GM12878 (cell line): ENCODE data around the gene ANAPC2. TPM values are rescaled to one million over a fixed set of nuclear protein-coding genes. Genes with fewer than 3 reads are reported as not detected.
A peak's percentile ranks its signal among the peaks of the same experiment; 100 is the strongest.

ENCODE experiments used
- ATAC-seq: fragments of 200-7000 bp; cut with Tn5 transposase; 3 replicates; pipeline ENCODE4 v1.9.1; 2020; ENCODE audit warnings: mild to moderate bottlenecking, moderate library complexity
- BruUV-seq: library from RNA; stranded (reverse); fragments of 400-500 nt; replicated peaks from 2 replicates; lab custom pipeline; 2021; lab: Mats Ljungman, UMichigan
- CTCF ChIA-PET: fragments of 300-600 bp; sonication (Branson Sonifier 250); formaldehyde crosslinking; extraction: SDS; loops from one replicate; lab custom pipeline; 2021; ENCODE audit warnings: inconsistent platforms; lab: Yijun Ruan, JAX
- POLR2A ChIA-PET: fragments of 350-600 bp; formaldehyde crosslinking; extraction: SDS; loops from one replicate; lab custom pipeline; 2021; ENCODE audit warnings: inconsistent platforms; lab: Charles Lee
- RAD21 ChIA-PET: fragments of 300-600 bp; sonication (Branson Sonifier 250); formaldehyde crosslinking; loops from one replicate; lab custom pipeline; 2023; ENCODE audit warnings: antibody characterized with exemption; ENCODE audit not compliant: unreplicated experiment; lab: Charles Lee
- SMC1A ChIA-PET: fragments of 300-600 bp; sonication (Branson Sonifier 250); formaldehyde crosslinking; loops from one replicate; lab custom pipeline; 2023; ENCODE audit not compliant: unreplicated experiment, uncharacterized antibody; lab: Charles Lee
- DNase-seq: peaks from one replicate; pipeline ENCODE4 v3.0.0-alpha.2; 2011; ENCODE audit warnings: low read depth, low spot score
- FAIRE-seq: peaks from 3 replicates; lab custom pipeline; 2011; peaks lifted over from hg19 to GRCh38; lab: Jason Lieb, UNC
- H2AFZ ChIP-seq: 2 replicates; pipeline ENCODE4 v1.6.0; 2011; ENCODE audit warnings: low read depth, low read length, control low read depth; ENCODE audit not compliant: control insufficient read depth
- H3K27ac ChIP-seq: 2 replicates; pipeline ENCODE4 v1.5.1; 2011; ENCODE audit warnings: control low read depth; ENCODE audit not compliant: control insufficient read depth, insufficient read depth
- H3K27me3 ChIP-seq, 2 experiments: replicated peaks in 1 of 2; 2 replicates each; pipeline versions ENCODE4 v1.6.0 to v1.6.1; 2011; ENCODE audit warnings: low read length in 1 of 2; ENCODE audit not compliant: control insufficient read depth in 2 of 2, insufficient read depth in 2 of 2
- H3K36me3 ChIP-seq, 2 experiments: 2 replicates each; pipeline ENCODE4 v1.5.1; 2011; ENCODE audit warnings: low read length in 1 of 2; ENCODE audit not compliant: control insufficient read depth in 2 of 2, insufficient read depth in 2 of 2
- H3K4me1 ChIP-seq: 2 replicates; pipeline ENCODE4 v1.6.1; 2011; ENCODE audit warnings: mild to moderate bottlenecking, low read length, moderate library complexity, mixed read lengths; ENCODE audit not compliant: control insufficient read depth, insufficient read depth
- H3K4me2 ChIP-seq: 2 replicates; pipeline ENCODE4 v1.6.0; 2011; ENCODE audit warnings: control low read depth; ENCODE audit not compliant: control insufficient read depth, insufficient read depth
- H3K4me3 ChIP-seq: fragments of 200-600 bp; sonication (generic); 2 replicates; pipeline ENCODE4 v1.5.1; 2016
- H3K79me2 ChIP-seq: 2 replicates; pipeline ENCODE4 v1.6.0; 2011; ENCODE audit warnings: low read length; ENCODE audit not compliant: control insufficient read depth, insufficient read depth
- H3K9ac ChIP-seq: 2 replicates; pipeline ENCODE4 v1.8.0; 2011; ENCODE audit warnings: low read length, control low read depth, mixed read lengths; ENCODE audit not compliant: control insufficient read depth, insufficient read depth
- H3K9me3 ChIP-seq: replicated peaks from 3 replicates; pipeline ENCODE4 v1.5.1; 2011; ENCODE audit warnings: mild to moderate bottlenecking, low read length; ENCODE audit not compliant: control insufficient read depth, insufficient read depth
- H4K20me1 ChIP-seq: 2 replicates; pipeline ENCODE4 v1.6.0; 2011; ENCODE audit not compliant: control insufficient read depth, insufficient read depth
- NFYA ChIP-seq: IDR thresholded peaks from 2 replicates; pipeline ENCODE4 v1.6.1; 2011; ENCODE audit warnings: low read depth, mild to moderate bottlenecking, low read length, improper control_type of control experiment, borderline replicate concordance
- POLR2A ChIP-seq: IDR thresholded peaks from 2 replicates; pipeline ENCODE4 v1.6.1; 2011; ENCODE audit warnings: low read depth, mild to moderate bottlenecking, low read length
- RELA ChIP-seq: fragments of 450-650 bp; IDR thresholded peaks from 2 replicates; pipeline ENCODE4 v1.8.0; 2014; ENCODE audit warnings: borderline replicate concordance; ENCODE audit not compliant: partially characterized antibody
- WGBS: methylation state at CpG from one replicate; pipeline ENCODE4 v1.1.6; 2016; ENCODE audit warnings: low lambda C conversion rate; ENCODE audit not compliant: insufficient replicate concordance, insufficient coverage; ENCODE audit errors: missing lambda C conversion rate; 5-methylcytosine and 5-hydroxymethylcytosine counted together
- in situ Hi-C: fragments of 300-500 bp; cut with MboI; formaldehyde crosslinking; loops from 9 replicates; pipeline ENCODE4 v1.14.3; 2018; ENCODE audit warnings: mixed read lengths
- intact Hi-C: fragments of 100-400 bp; cut with micrococcal nuclease; formaldehyde crosslinking; loops from one replicate; pipeline ENCODE4 v1.14.2; 2022; ENCODE audit not compliant: unreplicated experiment
- polyA plus RNA-seq, 11 experiments: library from polyadenylated mRNA; depleted of rRNA in 4 of 11; unstranded in 6 of 11; stranded (reverse) in 5 of 11; fragments of >200 nt; fragmentation: Nextera tagmentation in 4 of 11; fragmentation: Illumina TruSeq in 1 of 11; extraction: Ambion mirVana in 4 of 11; extraction: Trizol in 1 of 11; gene quantifications; 1 replicate in 1 of 11; 2 replicates in 10 of 11; pipeline versions ENCODE4 v1.2.1 to v1.2.3, GENCODE V29; 2011 to 2016; ENCODE audit warnings: inconsistent platforms in 2 of 11, missing spikeins in 2 of 11, low read depth in 1 of 11
- total RNA-seq, 4 experiments: library from RNA; depleted of rRNA in 3 of 4; stranded (reverse); fragments of >200 nt in 3 of 4; fragmentation: Illumina TruSeq in 1 of 4; extraction: Trizol in 1 of 4; gene quantifications; 2 replicates each; pipeline versions ENCODE4 v1.2.1 to v1.2.3, GENCODE V29; 2013 to 2021

Gene ANAPC2
- total and polyA plus RNA-seq, 10 of the 15 experiments (the other 5 are each of a cell fraction or from before 2014, with no cell fraction given) = 0.03 to 65.2 (median 20.5) TPM

GRCh38 chr9:137179761-137180160 is 8.6 kb downstream of the ANAPC2 start:
- ChIA-PET POLR2A (no interaction called here), SMC1A (no interaction called here), CTCF (no interaction called here), RAD21 (no interaction called here)
- in situ Hi-C loops = no loop called here
- H3K9ac ChIP-seq = no peak overlapping the region
- no peak overlapping the region for H2AFZ ChIP-seq
- DNase-seq (no peak), ATAC-seq (no peak), FAIRE-seq (no peak)
- intact Hi-C loops = no loop called here
- 0 out of 2 replicates have a peak, but pooled peaks have one; percentile 10 for TF ChIP-seq POLR2A
- TF ChIP-seq RELA = no peak
- no peaks in the 10 kb centered on the region for H3K79me2 ChIP-seq
- WGBS = 86% methylated on average over 17 of the region's 17 CpGs
- BruUV-seq = no TSS peak
- H3K4me2 ChIP-seq = no peak overlapping the region
- no peak overlapping the region for H3K4me3 ChIP-seq
- H3K4me1 ChIP-seq = no peaks in the 10 kb centered on the region
- peaks cover 7 to 26% of the 10 kb centered on the region in 2 experiments for H3K36me3 ChIP-seq
- H3K27ac ChIP-seq = no peak overlapping the region
- no peaks in the 10 kb centered on the region for H3K27me3 ChIP-seq
- H3K9me3 ChIP-seq = no peaks in the 10 kb centered on the region
- no peaks in the 10 kb centered on the region for H4K20me1 ChIP-seq

- no peak overlapping the region for H3K4me3 ChIP-seq
- ChIA-PET POLR2A (no interaction called here), SMC1A (no interaction called here), RAD21 (no interaction called here), CTCF (interaction anchor here (0.6 kb wide), 1 partner anchor 112 kb away, joined by 3 read pairs; no protein-coding TSS in a partner anchor)
- no peak overlapping the region for H3K4me2 ChIP-seq
- FAIRE-seq = no peak
- peaks cover 7 to 23% of the 10 kb centered on the region in 2 experiments for H3K36me3 ChIP-seq
- no peak overlapping the region for H2AFZ ChIP-seq
- TF ChIP-seq POLR2A = 0 out of 2 replicates have a peak, but pooled peaks have one; percentile 19
- no peak for TF ChIP-seq NFYA
- H3K9ac ChIP-seq = no peak overlapping the region
- H3K27ac ChIP-seq = no peak overlapping the region
- H3K79me2 ChIP-seq = no peaks in the 10 kb centered on the region
- no peak for ATAC-seq
- DNase-seq = no peak
- no peaks in the 10 kb centered on the region for H4K20me1 ChIP-seq
- no peaks in the 10 kb centered on the region for H3K9me3 ChIP-seq
- no peaks in the 10 kb centered on the region for H3K27me3 ChIP-seq
- 89% methylated on average over 18 of the region's 19 CpGs for WGBS
- intact Hi-C loops (no loop called here), in situ Hi-C loops (no loop called here)
- BruUV-seq = no TSS peak
- no peaks in the 10 kb centered on the region for H3K4me1 ChIP-seq
Observed at GRCh38 chr9:137178939-137179630, 9.3 kb downstream of the ANAPC2 start.
